Stomach (tissue), 4 donors: ENCODE measurements around the gene CLK1.

Experiments
- CTCF ChIP-seq, 7 experiments: fragments of 450-650 bp in 4 of 7; fragments of 200-600 bp in 3 of 7; sonication (generic) in 3 of 7; IDR thresholded peaks; one replicate each; pipeline ENCODE4 v1.5.1; 2016 to 2019; ENCODE audit warnings: antibody characterized with exemption in 7 of 7, control low read depth in 2 of 7, mild to moderate bottlenecking in 1 of 7
- EP300 ChIP-seq: sonication (generic); formaldehyde crosslinking; IDR thresholded peaks from one replicate; pipeline ENCODE4 v1.6.1; 2017; ENCODE audit warnings: antibody characterized with exemption
- POLR2A ChIP-seq, 4 donors: fragments of 450-650 bp; IDR thresholded peaks; one replicate each; pipeline ENCODE4 v1.6.1; 2016; ENCODE audit warnings: antibody characterized with exemption in 4 of 4, control low read depth in 2 of 4, mild to moderate bottlenecking in 1 of 4, moderate library complexity in 1 of 4
- POLR2AphosphoS5 ChIP-seq, 3 donors: sonication (generic); formaldehyde crosslinking; IDR thresholded peaks; one replicate each; pipeline ENCODE4 v1.6.1; 2016; ENCODE audit warnings: antibody characterized with exemption in 3 of 3

- no peak for TF ChIP-seq CTCF (IDR thresholded peaks at IDR 0.05)
- TF ChIP-seq POLR2A (IDR thresholded peaks at IDR 0.05) = no peak
- TF ChIP-seq EP300 = no peak
- no peak for TF ChIP-seq POLR2AphosphoS5 (IDR thresholded peaks at IDR 0.05)
Measured at GRCh38 chr2:200899482-200899881, 35.0 kb upstream of the CLK1 start.
